Measurements from ENCODE around the gene LHPP.

The LHPP gene

DNA sequence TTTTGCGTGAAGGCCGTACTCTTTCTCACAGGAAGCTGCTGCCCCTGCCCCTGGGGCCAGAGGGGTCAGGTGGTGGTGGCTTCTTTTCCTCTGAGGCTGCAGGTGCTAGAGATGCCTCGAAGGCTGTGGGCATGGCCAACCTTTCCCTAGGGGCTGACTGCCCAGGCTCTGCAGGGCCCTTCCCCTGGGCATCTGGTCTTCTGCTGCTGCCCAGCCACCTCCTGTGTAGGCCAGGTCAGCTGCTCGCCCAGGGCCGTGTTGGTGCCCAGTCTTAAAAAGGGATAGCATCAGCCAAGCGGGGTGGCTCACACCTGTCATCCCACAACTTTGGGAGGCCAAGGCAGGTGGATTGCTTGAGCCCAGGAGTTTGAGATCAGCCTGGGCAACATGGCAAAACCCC lies 168.2 kb downstream of the LHPP start:
- DNase-seq, result no peak

DNA sequence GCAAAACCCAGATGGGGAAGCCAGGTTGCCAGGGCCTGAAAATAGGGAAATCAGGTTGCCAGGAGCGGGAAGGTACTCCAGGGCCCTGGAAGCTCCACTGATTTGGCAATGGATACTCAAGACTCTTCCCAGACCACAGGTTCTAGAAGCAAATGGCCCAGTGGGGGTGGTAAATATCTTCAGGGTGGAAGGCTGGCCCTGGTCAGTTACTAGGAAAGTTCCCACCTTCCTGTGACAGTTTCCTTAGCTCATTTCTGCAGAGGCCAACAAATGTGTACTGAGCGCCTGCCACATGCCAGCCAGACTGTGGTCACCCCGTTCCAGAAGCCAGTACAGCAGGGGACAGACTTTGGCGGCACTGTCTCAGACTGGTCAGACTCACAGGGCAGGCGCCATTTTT lies 168.9 kb downstream of the LHPP start:
- DNase-seq, result no peak

DNA sequence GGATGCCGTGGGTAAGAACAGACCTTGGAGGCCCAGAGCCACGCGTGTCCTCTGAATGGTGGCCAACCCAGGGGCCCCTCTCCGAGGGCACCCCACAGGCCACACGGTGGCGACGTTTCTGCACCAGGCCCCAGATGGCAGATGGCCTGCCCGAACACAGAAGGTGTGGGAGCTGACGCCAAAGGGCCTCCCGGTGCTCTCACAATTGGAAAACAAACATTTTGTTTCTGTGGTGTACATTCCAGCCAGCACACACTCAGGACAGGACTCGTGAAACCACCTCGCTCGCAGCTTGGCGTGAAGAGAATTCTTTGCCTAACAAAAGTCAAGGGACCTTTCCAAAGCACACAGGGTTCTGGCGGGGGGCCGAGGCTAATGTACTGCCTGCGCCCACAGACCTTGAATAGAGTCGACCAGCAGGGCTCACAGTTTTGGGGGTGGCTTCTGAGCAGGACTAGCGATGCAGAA lies 170.5 kb downstream of the LHPP start:
- DNase-seq, result peak in 3 of 5 experiments; percentile 28 to 46 (median 32)

DNA sequence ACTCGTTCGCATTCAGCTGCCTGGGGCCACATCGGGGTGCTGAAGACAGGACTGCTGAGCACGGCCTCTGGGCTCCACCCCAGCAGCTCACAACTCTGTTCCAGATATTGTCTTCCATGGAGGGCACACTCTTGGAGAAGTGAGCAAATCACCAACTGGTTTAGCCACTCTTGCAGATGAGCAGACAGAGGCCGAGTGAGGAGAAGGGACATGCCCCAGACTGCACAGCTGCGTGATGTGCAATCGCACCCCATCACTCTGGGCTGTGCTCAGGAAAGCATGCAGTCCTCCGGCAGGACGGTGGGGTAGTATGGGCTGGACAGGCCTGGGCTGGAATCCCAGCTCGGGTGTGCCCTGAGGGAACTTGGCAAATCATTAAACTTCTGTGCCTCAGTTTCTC lies 170.9 kb downstream of the LHPP start:
- no peak for DNase-seq

DNA sequence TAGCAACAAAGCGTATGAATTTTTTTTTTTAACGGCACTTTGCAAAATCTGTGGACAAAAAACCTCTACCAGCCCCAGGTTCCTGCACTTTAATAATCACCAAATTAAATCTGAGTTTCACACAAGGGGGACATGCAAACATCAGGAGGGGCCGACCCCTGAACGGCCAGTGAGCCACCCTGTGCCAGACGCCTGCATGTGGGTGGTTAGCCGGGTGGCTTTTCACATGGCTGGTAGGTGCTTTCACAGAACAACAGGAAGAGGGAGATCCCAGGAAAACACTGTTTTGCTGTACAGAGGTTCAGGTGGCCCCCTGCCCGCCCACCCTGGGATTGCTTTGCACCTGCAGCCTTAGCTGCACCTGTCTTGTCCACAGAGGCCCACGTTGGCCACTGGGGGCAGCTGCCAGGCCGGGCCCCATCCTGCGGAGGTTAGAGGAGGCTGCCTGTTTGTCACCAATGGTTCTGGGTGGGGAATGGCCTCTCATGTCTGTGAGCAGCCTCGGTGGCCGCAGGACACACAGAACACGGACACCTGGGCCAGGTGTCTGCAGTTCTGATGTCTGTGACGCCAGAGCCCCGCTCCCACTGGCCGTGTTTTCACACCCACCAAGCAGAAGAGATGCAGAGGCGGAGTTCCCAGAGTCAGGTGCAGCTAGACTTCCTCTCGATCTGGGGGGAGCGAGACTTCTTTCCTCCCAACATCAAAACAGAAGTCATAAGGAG lies 174.8 kb downstream of the LHPP start:
- DNase-seq, result peak in 3 of 5 experiments; percentile 28 to 69 (median 37)

DNA sequence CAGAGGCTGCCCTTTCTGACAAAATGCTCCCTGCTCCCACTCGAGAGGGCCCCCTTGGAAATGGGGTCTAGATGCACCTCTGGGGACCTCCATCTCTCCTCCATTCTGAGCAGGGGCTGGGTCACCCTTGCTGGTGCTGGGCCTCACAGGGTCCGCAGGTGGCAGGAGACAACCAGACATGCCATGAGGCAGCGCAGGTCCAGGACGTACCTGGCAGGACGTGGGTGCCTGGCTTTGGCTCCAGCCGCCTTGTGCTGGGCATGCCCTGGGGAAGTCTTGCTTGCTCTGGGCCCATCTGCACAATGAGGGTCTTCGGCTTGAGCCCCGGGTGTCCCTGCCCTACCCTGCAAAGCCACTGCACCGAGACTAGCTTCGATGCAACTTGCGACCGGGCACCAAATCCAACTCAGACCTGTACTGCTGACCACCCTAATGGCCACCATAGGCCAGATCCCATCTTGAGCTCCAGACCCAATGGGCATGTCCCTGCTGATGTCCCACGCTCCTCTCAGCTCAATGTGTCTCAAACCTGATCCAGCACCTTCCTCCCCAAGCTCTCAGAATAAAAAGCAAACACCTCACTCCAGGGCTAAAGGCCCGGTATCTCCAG lies 175.6 kb downstream of the LHPP start:
- no peak for DNase-seq

DNA sequence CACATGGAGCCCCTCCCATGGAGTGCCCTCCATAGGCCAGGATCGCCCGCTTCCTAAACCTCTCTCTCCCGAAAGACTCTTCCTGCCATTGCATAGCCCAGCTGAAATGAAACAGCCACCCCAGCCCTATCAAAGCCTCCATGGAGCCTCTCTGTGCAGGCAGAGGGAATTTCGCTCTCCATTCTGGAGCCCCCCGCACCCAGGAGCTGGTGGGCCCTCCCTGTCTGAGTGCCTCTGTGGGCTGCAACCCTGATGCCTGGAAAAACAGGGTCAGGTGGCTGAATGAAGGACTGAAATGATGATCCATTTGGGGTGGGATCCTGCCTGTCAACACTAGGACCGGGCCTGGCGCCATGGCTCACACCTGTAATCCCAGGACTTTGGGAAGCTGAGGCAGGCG lies 176.1 kb downstream of the LHPP start:
- no peak for DNase-seq

DNA sequence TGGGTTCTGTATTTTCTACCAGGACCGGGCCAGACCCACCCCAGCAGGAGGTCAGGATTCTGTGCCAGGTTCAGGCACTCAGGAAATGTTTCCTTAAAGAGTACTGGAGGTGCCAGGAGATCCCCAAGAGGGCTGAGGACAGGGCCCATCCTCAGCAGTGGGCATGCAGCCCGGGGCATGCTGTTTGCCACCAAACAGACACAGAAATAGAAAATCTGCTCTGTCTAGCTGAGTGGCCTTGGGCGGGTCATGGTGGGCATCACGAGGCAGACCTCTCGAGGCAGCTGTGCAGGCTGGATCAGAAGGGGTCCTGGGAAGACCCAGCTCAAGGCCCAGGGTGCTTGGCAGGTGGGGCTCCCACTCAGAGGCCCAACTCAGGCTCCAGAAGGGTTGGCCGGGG lies 177.6 kb downstream of the LHPP start:
- no peak for DNase-seq

DNA sequence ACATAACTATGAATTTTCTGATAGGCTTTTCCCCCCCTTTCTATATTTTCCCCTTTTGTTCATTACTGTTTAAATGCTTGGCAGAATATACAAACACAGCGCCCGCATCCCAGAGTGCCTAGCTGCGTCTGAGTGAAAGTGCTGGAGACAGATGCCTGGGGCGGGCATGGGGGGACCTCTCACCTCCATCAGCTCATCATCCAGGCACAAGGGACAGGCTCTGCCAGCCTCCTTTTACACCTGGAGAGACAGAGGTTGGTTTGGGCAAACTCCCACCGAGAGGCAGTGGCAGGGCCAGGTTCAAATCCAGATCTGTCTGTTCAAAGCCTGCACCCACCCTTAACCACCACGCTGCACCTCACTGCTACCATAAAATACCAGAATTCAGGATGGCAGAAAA lies 178.0 kb downstream of the LHPP start:
- DNase-seq, result no peak

DNA sequence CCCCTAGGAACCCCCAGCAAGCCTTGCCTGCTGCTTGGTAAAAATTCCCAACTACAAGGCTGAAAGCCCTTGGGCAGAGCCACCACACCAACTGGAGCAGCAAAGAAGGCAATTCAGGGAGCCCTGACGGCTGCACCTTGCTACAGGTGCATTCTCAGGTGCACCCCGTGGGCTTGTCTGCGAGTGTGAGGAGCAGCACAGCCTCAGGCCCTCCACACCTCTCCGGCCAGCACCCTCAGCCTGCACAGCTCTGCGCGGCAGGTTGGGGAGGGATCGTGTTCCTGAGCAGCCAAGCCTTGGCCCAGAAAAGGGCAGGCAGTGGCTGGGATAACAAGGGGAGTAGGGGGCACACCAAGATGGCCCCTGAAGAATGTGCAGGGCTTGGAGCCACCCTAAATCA lies 178.4 kb downstream of the LHPP start:
- DNase-seq, result no peak

DNA sequence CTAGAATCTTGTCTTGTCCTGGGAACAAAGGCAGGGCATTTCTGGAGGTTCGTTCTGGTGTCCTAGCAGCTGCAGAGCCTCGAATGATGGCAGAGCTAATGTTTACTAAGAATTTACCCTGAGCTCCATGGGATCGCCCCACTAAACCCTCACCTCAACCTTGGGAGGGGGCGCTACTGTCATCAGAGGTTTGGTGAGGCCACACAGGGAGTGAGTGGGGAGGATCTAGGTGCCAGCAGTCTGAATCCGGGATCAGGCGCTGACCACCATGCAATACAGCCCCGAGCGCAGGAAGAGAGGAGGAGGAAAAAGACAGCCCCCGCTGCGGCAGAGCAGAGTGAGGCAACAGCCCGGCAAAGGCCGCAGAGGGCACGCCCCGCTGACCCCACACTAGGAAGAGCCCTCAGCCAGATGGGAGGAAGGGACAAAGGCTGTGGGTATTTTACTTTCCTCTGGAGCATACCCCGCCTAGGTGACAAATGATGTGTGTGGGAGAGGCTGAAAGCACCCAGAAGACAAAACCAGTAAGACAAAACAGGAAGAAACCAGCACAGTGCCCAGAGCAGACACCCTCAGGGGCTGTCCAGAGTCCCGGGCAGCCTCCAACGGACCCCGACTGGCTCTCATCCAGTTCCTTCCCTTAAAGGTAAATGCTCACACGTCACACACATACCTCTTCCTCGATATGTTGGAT lies 179.1 kb downstream of the LHPP start:
- DNase-seq, result peak in 2 of 5 experiments; percentile 17 to 50

DNA sequence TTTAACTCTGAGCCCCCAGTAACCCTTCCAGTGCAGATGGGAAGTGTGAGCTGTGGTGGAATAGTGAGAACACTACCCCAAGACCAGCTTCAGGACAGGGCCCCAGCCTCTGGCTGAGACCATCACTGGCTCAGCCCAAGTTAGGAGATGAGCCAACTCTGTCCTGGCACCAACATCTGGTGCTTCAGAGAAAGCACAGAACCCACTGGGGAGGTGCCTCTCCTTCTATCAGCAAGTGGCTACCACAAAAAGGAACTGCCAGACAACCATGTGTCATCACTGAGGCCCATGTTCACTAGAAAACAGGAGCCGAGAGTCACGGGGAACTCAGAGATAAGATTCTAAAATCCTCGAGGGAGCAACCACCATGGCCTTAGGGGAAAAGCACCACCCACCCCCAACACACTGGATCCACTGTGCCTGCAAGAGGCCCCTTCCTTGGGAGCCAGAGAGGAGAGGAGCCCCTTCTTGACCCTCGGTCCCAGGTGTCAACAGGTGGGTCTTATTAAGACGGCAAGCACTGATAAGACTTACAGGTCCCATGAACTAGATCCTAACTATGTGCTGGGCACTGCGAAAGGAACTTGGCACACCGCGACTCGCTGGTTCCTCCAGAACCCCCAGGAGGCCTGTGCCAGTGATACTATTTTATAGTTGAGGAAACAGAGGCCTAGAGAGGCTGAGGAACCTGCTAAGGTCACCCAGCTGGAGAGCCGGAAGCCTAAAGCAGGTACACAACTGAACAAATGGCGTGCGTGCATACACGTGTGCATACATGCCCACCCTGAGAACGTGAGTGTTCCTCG lies 179.9 kb downstream of the LHPP start:
- DNase-seq, result peak in 3 of 5 experiments; percentile 16 to 82 (median 69)

DNA sequence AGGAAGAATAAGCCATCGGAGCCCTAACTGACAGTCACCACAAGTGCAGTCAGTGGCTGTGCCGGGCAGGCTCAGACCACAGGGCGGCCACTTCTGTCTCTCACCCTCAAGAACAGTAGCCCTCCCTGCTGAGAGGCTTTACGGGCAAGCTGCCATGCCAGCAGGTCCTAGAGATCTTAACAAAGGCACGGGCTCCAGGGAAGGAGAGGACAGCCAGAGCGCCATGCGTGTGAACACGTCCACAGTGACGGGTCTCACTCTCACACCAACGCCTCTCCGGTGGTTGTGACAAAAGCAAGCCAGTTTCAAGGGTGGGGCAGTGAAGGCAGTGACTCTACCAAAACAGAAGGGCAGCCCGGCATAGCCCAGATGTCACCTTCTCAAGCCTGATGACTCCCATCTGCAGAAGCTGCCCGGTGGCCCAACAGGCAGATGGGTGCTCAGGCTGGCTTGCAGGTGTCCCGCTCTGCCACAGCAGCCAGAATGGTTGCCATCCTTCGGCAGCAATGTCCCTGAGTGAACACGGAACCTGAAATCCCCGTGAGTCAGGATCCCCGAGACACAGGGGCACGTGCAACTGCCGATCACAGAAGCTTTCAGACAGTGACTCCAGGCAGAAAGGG lies 180.6 kb downstream of the LHPP start:
- DNase-seq, result no peak

DNA sequence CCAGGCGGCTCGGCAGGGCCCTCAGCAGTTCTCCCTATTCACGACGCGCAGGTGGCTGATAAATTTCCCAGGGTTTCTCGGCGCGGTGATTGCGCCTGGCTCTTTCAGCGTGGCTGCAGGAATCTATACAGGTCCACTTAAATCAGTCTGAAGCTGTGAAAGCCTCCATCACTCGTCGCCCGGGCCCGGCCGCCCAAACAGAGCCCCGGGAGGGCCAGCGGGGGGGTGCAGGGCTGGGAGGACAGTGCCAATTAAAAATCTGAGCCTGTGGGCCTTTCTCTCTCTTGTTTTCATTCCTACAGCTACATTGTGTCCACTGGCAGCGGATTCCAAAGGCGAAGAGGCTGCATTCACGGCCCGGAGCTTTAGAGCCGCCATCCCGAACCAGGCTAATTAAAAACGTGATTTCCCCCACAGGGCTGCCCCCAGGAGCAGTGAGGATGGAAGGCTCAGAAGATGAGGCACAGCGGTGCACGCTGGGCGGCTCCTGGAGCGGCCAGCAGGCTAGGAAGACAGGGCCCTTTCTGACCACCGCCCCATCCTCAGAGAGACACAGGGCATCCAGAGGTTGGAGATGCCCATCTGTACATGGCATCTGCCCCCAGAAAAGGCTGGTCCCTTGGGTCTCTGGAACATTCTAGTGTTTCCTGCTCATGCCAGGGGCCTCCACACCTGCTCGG lies 181.8 kb downstream of the LHPP start:
- DNase-seq, result no peak

DNA sequence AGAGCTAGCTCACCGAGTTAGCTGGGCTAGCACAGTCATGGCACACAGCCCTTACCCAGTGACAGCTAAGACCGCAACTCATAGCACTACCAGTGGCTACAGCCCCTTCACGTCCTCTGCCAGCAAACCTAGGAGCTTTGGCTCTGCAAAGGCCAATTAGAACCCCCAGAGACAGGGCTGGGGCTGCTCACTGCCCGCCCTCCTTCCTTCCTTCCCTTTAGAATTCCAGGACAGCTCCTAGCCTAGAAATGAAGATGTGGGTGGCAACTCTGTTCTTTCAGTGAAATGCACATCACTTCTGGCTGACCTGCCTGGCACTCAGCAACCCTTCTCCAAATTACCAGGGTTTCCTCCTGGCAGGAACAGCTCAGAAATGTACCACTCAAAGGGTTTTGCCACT lies 182.6 kb downstream of the LHPP start:
- no peak for DNase-seq

DNA sequence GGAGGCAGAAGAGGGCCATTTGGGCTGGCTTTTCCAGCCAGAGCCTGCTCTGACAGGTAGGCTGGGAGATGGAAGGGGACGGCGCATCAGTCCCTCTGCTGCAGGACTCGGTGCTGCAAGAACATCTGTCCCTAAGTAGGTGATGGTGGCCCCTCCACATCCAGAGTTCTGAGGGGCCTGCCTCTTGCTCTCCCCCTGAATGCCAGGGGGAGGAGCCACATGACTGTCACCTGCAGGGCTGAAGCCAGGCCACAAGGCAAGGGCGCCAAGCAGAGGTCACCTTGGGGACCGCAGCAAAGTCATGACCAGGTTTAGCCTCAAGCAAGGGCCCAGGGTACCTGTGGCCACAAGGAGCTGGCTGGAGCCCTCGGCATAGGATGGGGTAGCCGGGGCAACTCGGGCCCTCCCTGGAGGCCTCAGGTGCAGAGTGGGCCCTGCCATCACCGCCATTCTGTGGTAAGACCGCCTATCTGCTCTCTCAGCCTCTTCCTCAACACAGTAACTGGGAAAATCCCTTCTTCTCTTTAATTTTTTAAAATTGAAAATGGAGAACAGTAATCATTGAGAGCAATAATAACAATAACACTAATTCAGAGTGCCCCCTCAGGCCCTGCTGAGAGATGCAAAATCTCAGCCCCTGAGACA lies 183.3 kb downstream of the LHPP start:
- DNase-seq, result no peak

DNA sequence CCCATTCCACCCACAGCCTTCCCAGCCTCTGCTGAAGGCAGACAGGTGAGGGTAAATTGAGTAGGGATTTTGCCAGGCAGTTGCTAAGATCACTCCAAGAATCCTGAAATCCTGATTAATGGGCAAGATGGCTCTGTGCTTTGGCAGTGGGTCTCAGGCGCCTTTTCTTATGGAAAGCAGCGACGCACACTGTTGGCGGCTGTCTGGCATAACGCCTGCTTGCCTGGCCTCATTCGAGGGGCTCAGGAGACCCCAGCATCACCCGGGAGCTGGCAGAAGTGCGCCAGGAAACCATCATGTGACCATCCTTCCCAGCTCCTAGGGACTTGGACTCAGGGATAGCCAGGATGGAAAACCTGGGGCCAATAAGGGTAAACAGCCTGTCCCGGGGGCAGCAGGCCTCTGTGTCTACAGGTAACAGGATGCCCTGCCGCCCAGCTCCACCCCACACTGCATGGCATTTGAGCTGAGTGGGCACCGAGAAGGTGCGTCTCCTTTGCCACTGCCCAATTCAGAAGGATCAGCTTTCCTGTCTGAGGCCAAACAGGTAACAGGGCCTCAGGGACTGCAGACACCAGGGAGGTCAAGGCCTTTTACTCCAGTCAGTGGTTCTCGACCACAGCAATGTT lies 184.0 kb downstream of the LHPP start:
- no peak for DNase-seq

DNA sequence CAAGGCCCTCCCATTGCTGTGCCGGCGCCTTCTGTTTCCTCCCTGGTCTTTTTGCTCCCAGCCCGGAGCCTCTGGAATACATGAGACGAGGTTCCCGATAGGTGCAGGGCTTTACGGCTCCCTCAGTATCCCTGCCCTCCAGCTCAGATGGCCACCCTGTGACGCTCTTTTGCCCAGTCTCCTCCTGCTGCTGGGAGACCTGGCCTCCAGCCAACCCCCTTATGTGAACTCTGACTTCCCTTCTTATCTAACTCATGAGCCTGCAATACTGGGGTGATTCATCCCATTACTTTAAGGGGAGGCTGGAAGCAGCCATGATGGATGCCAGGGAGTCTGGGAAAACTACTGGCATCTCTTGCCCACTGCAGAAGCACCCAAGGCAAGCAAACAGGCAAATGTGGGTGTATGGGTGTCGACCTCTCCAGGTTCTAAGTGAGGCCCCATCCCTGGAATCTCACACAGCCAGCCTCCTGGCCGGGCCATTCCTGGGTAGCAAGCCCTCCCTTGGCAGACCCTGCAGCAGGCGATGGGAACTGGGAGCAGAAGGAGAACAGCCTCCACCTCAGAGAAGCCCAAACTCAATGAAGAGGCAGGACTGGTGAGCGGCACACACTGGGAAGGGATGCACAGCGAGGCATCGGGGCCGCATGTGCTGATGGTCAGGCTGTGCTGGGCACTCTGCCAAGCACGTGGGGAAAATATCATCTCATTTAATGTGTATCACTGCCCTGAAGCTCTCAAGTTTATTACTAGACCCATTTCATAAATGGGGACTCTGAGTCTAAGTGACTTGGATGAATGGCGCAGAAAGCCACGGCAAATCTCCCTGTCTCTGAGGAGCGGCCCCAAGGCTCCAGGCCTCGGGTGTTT lies 185.1 kb downstream of the LHPP start:
- no peak for DNase-seq

DNA sequence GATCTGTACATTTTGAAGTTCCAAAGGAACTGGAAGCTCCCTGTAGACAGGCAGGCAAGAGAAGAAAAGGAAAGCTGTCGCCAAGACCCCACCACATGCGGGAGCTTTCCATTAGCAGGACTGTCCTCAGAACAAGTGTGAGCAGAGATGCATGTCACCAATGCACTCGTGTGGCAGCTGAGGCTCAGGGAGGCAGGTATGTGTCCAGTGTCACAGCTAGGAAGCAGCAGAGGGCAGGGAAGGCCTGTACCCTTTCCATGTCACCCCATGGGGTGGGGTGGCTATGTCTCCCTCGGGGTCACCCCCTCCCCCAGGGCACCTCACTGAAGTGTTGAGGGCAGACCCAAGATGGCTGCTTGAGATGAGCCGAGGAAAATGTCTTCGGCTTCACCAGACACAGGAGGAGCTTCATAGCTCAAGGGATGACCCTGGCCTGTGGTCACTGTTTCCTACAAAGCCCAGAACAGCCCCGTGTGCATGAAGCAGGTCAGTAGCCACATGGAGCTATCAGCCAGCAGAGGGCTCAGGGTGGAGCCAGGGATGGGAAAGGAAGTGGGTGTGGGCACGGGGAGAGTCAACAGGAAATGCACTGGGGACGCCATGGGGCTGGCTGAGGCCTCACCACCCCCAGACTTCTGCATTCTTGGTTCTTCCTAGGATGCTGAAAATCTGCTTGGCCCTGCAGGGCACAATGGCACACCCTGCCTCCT lies 186.0 kb downstream of the LHPP start:
- DNase-seq, result peak; percentile 32 to 95 (median 65)
